Keratinocyte (primary cell): ENCODE measurements around the gene HSF5. TPM values are rescaled to one million over a fixed set of nuclear protein-coding genes. Genes with fewer than 3 reads are reported as not detected.
A peak's percentile ranks its signal among the peaks of the same experiment; 100 is the strongest.

Experiments
- DNase-seq: peaks from one replicate; pipeline ENCODE4 v3.0.0-alpha.2; 2011; ENCODE audit warnings: low read depth, missing footprints, low spot score
- FAIRE-seq: peaks from 2 replicates; lab custom pipeline; 2011; peaks lifted over from hg19 to GRCh38; lab: Jason Lieb, UNC
- H2AFZ ChIP-seq: 2 replicates; pipeline ENCODE4 v1.6.0; 2012; ENCODE audit warnings: low read length, control low read depth, inconsistent platforms; ENCODE audit not compliant: control insufficient read depth
- H3K27ac ChIP-seq: 2 replicates; pipeline ENCODE4 v1.5.1; 2011; ENCODE audit warnings: low read length; ENCODE audit not compliant: control insufficient read depth, insufficient read depth
- H3K27me3 ChIP-seq: 3 replicates; pipeline ENCODE4 v1.6.0; 2011; ENCODE audit warnings: low read length; ENCODE audit not compliant: control insufficient read depth, insufficient read depth; ENCODE audit errors: extremely low read depth
- H3K36me3 ChIP-seq, 2 experiments: 2 replicates in 1 of 2; 3 replicates in 1 of 2; pipeline ENCODE4 v1.5.1; 2011; ENCODE audit warnings: low read length in 2 of 2, mild to moderate bottlenecking in 1 of 2; ENCODE audit not compliant: control insufficient read depth in 2 of 2, insufficient read depth in 2 of 2; ENCODE audit errors: extremely low read depth in 1 of 2
- H3K4me1 ChIP-seq: 3 replicates; pipeline ENCODE4 v1.5.1; 2011; ENCODE audit warnings: low read length; ENCODE audit not compliant: control insufficient read depth, insufficient read depth; ENCODE audit errors: extremely low read depth
- H3K4me2 ChIP-seq: 3 replicates; pipeline ENCODE4 v1.6.0; 2011; ENCODE audit warnings: low read depth, low read length; ENCODE audit not compliant: control insufficient read depth, insufficient read depth; ENCODE audit errors: extremely low read depth
- H3K4me3 ChIP-seq, 3 experiments: fragments of 200-600 bp in 1 of 3; sonication (generic) in 1 of 3; 2 replicates in 2 of 3; 3 replicates in 1 of 3; pipeline ENCODE4 v1.5.1; 2011 to 2016; ENCODE audit warnings: low read length in 3 of 3, mild to moderate bottlenecking in 3 of 3, control low read depth in 2 of 3, inconsistent platforms in 1 of 3, low read depth in 1 of 3, mixed read lengths in 1 of 3, mixed run types in 1 of 3, moderate library complexity in 1 of 3; ENCODE audit not compliant: control insufficient read depth in 2 of 3, insufficient read depth in 2 of 3; ENCODE audit errors: extremely low read depth in 1 of 3
- H3K79me2 ChIP-seq: 2 replicates; pipeline ENCODE4 v1.6.0; 2012; ENCODE audit warnings: low read length; ENCODE audit not compliant: control insufficient read depth, insufficient read depth
- H3K9ac ChIP-seq: 3 replicates; pipeline ENCODE4 v1.6.0; 2011; ENCODE audit warnings: low read length; ENCODE audit not compliant: control insufficient read depth, insufficient read depth; ENCODE audit errors: extremely low read depth
- H3K9me1 ChIP-seq: 3 replicates; pipeline ENCODE4 v1.6.0; 2011; ENCODE audit warnings: low read length; ENCODE audit not compliant: control insufficient read depth, insufficient read depth; ENCODE audit errors: extremely low read depth
- H3K9me3 ChIP-seq: 2 replicates; pipeline ENCODE4 v1.5.1; 2012; ENCODE audit warnings: low read depth, low read length; ENCODE audit not compliant: control insufficient read depth
- H4K20me1 ChIP-seq: 3 replicates; pipeline ENCODE4 v1.6.0; 2011; ENCODE audit warnings: low read length; ENCODE audit not compliant: control insufficient read depth, insufficient read depth; ENCODE audit errors: extremely low read depth
- CTCF ChIP-seq, 3 experiments: IDR thresholded peaks in 1 of 3; conservative IDR thresholded peaks in 1 of 3; optimal IDR thresholded peaks in 1 of 3; 2 replicates in 2 of 3; 3 replicates in 1 of 3; pipeline versions ENCODE3 to v1.5.1; 2011; ENCODE audit warnings: low read length in 3 of 3, mild to moderate bottlenecking in 3 of 3, moderate library complexity in 2 of 3, control low read depth in 1 of 3, inconsistent platforms in 1 of 3; ENCODE audit not compliant: insufficient read depth in 2 of 3; ENCODE audit errors: extremely low read depth in 1 of 3
- EZH2 ChIP-seq: IDR thresholded peaks from one replicate; pipeline ENCODE4 v1.6.1; 2012; ENCODE audit warnings: inconsistent platforms, mild to moderate bottlenecking, low read length, moderate library complexity
- dilution Hi-C: fragments of 300-500 bp; cut with MboI; formaldehyde crosslinking; loops from one replicate; pipeline ENCODE4 v1.7.0; 2020; ENCODE audit warnings: low sequenced_read_pairs; ENCODE audit not compliant: extremely low pct_ligation_motif_present
- polyA plus RNA-seq, 5 experiments: library from polyadenylated mRNA; depleted of rRNA in 3 of 5; stranded (reverse) in 3 of 5; stranded (forward) in 1 of 5; unstranded in 1 of 5; fragments of >200 nt; gene quantifications; 1 replicate in 1 of 5; 2 replicates in 3 of 5; 3 replicates in 1 of 5; pipeline versions ENCODE4 v1.2.1 to v1.2.3, GENCODE V29; 2011 to 2012; ENCODE audit warnings: missing spikeins in 2 of 5, low read depth in 1 of 5, low replicate concordance in 1 of 5

The HSF5 gene
- polyA plus RNA-seq, 1 donor (not counting 4 experiments of a cell fraction or from before 2014, with no cell fraction given) = 0.01 TPM

GRCh38 chr17:58534901-58535421, 46.8 kb upstream of the HSF5 start:
- H3K4me3 ChIP-seq = no peak overlapping the region
- TF ChIP-seq CTCF (optimal IDR thresholded peaks at IDR 0.05 in 1 of 3, IDR thresholded peaks at IDR 0.05 in 1 of 3, conservative IDR thresholded peaks at IDR 0.05 in 1 of 3; ENCODE audit: extremely low read depth in 1 of 3, insufficient read depth in 2 of 3, low read length in 3 of 3) (no peak), EZH2 (no peak)
- no peaks in the 10 kb centered on the region for H3K9me3 ChIP-seq
- no peak overlapping the region for H3K9ac ChIP-seq
- no peaks in the 10 kb centered on the region for H3K79me2 ChIP-seq
- dilution Hi-C loops = no loop called here
- no peaks in the 10 kb centered on the region for H4K20me1 ChIP-seq
- no peaks in the 10 kb centered on the region for H3K9me1 ChIP-seq
- no peak for DNase-seq
- H2AFZ ChIP-seq = no peak overlapping the region
- H3K27me3 ChIP-seq = peaks cover 21% of the 10 kb centered on the region
- H3K4me1 ChIP-seq = peaks cover 4% of the 10 kb centered on the region
- H3K4me2 ChIP-seq = no peak overlapping the region
- peak; percentile 41 for FAIRE-seq
- H3K36me3 ChIP-seq = no peaks in the 10 kb centered on the region
- no peak overlapping the region for H3K27ac ChIP-seq

DNA sequence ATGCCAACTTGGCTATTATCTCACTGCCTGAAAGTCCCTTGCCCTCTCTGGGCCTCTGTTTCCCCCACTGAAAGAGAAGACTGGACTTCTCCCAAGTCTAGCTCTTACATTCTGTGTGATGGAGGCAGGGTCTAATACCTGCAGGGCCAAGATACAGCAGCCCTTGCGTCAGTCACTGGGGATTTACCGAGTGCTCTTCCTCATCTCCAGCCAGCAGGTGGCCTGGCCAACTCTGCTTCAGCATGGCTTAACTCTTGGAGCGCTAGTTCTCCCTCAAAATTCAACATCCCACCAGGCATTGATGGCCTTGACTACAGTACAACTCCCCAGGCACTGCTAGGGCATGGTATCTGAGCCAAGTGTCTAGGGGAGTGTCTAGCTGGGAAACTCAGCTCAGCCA, 46.1 kb upstream of the HSF5 start:
- Histone ChIP-seq H4K20me1 (no peaks in the 10 kb centered on the region), H3K4me1 (peaks cover 4% of the 10 kb centered on the region), H3K9me3 (no peaks in the 10 kb centered on the region), H3K9me1 (no peaks in the 10 kb centered on the region), H3K79me2 (no peaks in the 10 kb centered on the region), H3K4me2 (no peak overlapping the region), H3K9ac (no peak overlapping the region), H2AFZ (no peak overlapping the region), H3K36me3 (no peaks in the 10 kb centered on the region), H3K4me3 (no peak overlapping the region), H3K27me3 (peaks cover 21% of the 10 kb centered on the region), H3K27ac (no peak overlapping the region)
- TF ChIP-seq CTCF (optimal IDR thresholded peaks at IDR 0.05 in 1 of 3, IDR thresholded peaks at IDR 0.05 in 1 of 3, conservative IDR thresholded peaks at IDR 0.05 in 1 of 3; ENCODE audit: extremely low read depth in 1 of 3, insufficient read depth in 2 of 3, low read length in 3 of 3) (no peak), EZH2 (no peak)
- DNase-seq = no peak
- FAIRE-seq = no peak
- dilution Hi-C loops = no loop called here
